Loucy (cell line): ENCODE measurements around the gene ZBTB38.

ENCODE experiments used
- H2AFZ ChIP-seq: fragments of 200-600 bp; sonication (generic); 2 replicates; pipeline ENCODE4 v1.6.0; 2016; ENCODE audit warnings: antibody characterized with exemption, mild to moderate bottlenecking, low read length, moderate library complexity
- H3F3A ChIP-seq: fragments of 200-600 bp; 2 replicates; pipeline ENCODE4 v1.6.0; 2016; ENCODE audit warnings: antibody characterized with exemption, low read depth, mild to moderate bottlenecking
- H3K27me3 ChIP-seq: fragments of 200-600 bp; sonication (generic); 2 replicates; pipeline ENCODE4 v1.6.1; 2014; ENCODE audit warnings: low read length, mild to moderate bottlenecking; ENCODE audit not compliant: insufficient read depth, poor library complexity, severe bottlenecking
- H3K36me3 ChIP-seq: fragments of 200-600 bp; sonication (generic); 2 replicates; pipeline ENCODE4 v1.6.1; 2016; ENCODE audit warnings: low read length; ENCODE audit not compliant: insufficient read depth
- H3K4me1 ChIP-seq: fragments of 200-600 bp; sonication (generic); 2 replicates; pipeline ENCODE4 v1.5.1; 2014; ENCODE audit warnings: low read length, mild to moderate bottlenecking; ENCODE audit not compliant: insufficient read depth, poor library complexity, severe bottlenecking
- H3K4me2 ChIP-seq: fragments of 200-600 bp; sonication (generic); 2 replicates; pipeline ENCODE4 v1.6.0; 2014; ENCODE audit warnings: antibody characterized with exemption, low read length, low read depth, mild to moderate bottlenecking; ENCODE audit not compliant: poor library complexity, severe bottlenecking
- H3K4me3 ChIP-seq: fragments of 200-600 bp; sonication (generic); 2 replicates; pipeline ENCODE4 v1.5.1; 2014; ENCODE audit warnings: low read length, mild to moderate bottlenecking, mixed read lengths; ENCODE audit not compliant: poor library complexity, severe bottlenecking
- H3K79me2 ChIP-seq: fragments of 200-600 bp; sonication (generic); 2 replicates; pipeline ENCODE4 v1.6.1; 2014; ENCODE audit warnings: low read length; ENCODE audit not compliant: insufficient read depth
- H3K9ac ChIP-seq: fragments of 200-600 bp; sonication (generic); 2 replicates; pipeline ENCODE4 v1.6.0; 2014; ENCODE audit warnings: mild to moderate bottlenecking, low read depth, low read length, moderate library complexity; ENCODE audit not compliant: poor library complexity, severe bottlenecking
- H3K9me2 ChIP-seq: fragments of 200-600 bp; sonication (generic); replicated peaks from 2 replicates; pipeline ENCODE4 v1.6.1; 2016; ENCODE audit warnings: low read depth, low read length, mixed read lengths
- H3K9me3 ChIP-seq: fragments of 200-600 bp; sonication (generic); 2 replicates; pipeline ENCODE4 v1.6.1; 2014; ENCODE audit warnings: mild to moderate bottlenecking, antibody characterized with exemption, low read length, low read depth; ENCODE audit not compliant: insufficient read depth
- H4K20me1 ChIP-seq: fragments of 200-600 bp; sonication (generic); 2 replicates; pipeline ENCODE4 v1.6.0; 2014; ENCODE audit warnings: antibody characterized with exemption, low read length, mild to moderate bottlenecking; ENCODE audit not compliant: insufficient read depth, poor library complexity, severe bottlenecking
- CTCF ChIP-seq: fragments of 200-600 bp; sonication (generic); conservative IDR thresholded peaks from 2 replicates; pipeline ENCODE4 v1.5.1; 2014; ENCODE audit warnings: mild to moderate bottlenecking, antibody characterized with exemption, low read length
- EZH2phosphoT487 ChIP-seq: fragments of 200-600 bp; IDR thresholded peaks from 2 replicates; pipeline ENCODE4 v1.6.1; 2018; ENCODE audit warnings: antibody characterized with exemption, mild to moderate bottlenecking, moderate library complexity, borderline replicate concordance

Gene ZBTB38

GRCh38 chr3:141410408-141410807 is 42.1 kb downstream of the ZBTB38 start:
- Histone ChIP-seq H3K27me3 (no peaks in the 10 kb centered on the region), H3K79me2 (no peaks in the 10 kb centered on the region), H2AFZ (peak overlapping the region; percentile 79; the same call in 1 of the 2 replicates), H3F3A (no peaks in the 10 kb centered on the region), H3K4me2 (no peak overlapping the region), H3K36me3 (no peaks in the 10 kb centered on the region), H3K9me3 (no peaks in the 10 kb centered on the region), H4K20me1 (no peaks in the 10 kb centered on the region), H3K9ac (no peak overlapping the region), H3K4me3 (no peak overlapping the region), H3K9me2 (no peaks in the 10 kb centered on the region), H3K4me1 (peaks cover 7% of the 10 kb centered on the region)
- no peak for TF ChIP-seq CTCF
- no peak for TF ChIP-seq EZH2phosphoT487

- H3F3A ChIP-seq, result no peaks in the 10 kb centered on the region
- H3K36me3 ChIP-seq, result no peaks in the 10 kb centered on the region
- H3K9ac ChIP-seq, result no peak overlapping the region
- no peak for TF ChIP-seq EZH2phosphoT487
- peaks cover 7% of the 10 kb centered on the region for H3K4me1 ChIP-seq
- no peaks in the 10 kb centered on the region for H3K9me2 ChIP-seq
- no peaks in the 10 kb centered on the region for H3K27me3 ChIP-seq
- H3K4me3 ChIP-seq, result no peak overlapping the region
- H2AFZ ChIP-seq, result peak overlapping the region; percentile 79
- no peaks in the 10 kb centered on the region for H4K20me1 ChIP-seq
- H3K4me2 ChIP-seq, result no peak overlapping the region
- H3K9me3 ChIP-seq, result no peaks in the 10 kb centered on the region
- no peaks in the 10 kb centered on the region for H3K79me2 ChIP-seq
Measured at GRCh38 chr3:141410846-141411245, 42.5 kb downstream of the ZBTB38 start.

- Histone ChIP-seq H3K4me3 (no peak overlapping the region), H3K79me2 (no peaks in the 10 kb centered on the region), H3K9ac (no peak overlapping the region), H3F3A (no peaks in the 10 kb centered on the region), H2AFZ (peak overlapping the region; percentile 79), H4K20me1 (no peaks in the 10 kb centered on the region), H3K4me1 (peaks cover 7% of the 10 kb centered on the region), H3K9me3 (no peaks in the 10 kb centered on the region), H3K36me3 (no peaks in the 10 kb centered on the region), H3K4me2 (no peak overlapping the region), H3K27me3 (no peaks in the 10 kb centered on the region), H3K9me2 (no peaks in the 10 kb centered on the region)
- no peak for TF ChIP-seq EZH2phosphoT487
- TF ChIP-seq CTCF, result no peak
Measured at GRCh38 chr3:141411251-141411771, 43.0 kb downstream of the ZBTB38 start.
